ENCODE data around the gene TPBGL.

TPBGL gene

GRCh38 chr11:75246006-75246670 lies 5.6 kb downstream of the TPBGL start:
- no peak for DNase-seq (ENCODE audit: low spot score)

GRCh38 chr11:75246671-75247350 lies 6.2 kb downstream of the TPBGL start:
- DNase-seq (ENCODE audit: low spot score): no peak

GRCh38 chr11:75248924-75249256 lies 8.3 kb downstream of the TPBGL start:
- no peak for DNase-seq (ENCODE audit: low spot score)

GRCh38 chr11:75249704-75250103 lies 9.1 kb downstream of the TPBGL start:
- DNase-seq (ENCODE audit: low spot score): no peak

- no peak for DNase-seq (ENCODE audit: low spot score)
Measured at GRCh38 chr11:75254326-75254725, 13.8 kb downstream of the TPBGL start.

- DNase-seq (ENCODE audit: low spot score): no peak
Measured at GRCh38 chr11:75260396-75261170, 20.0 kb downstream of the TPBGL start.

- DNase-seq (ENCODE audit: low spot score): no peak
Measured at GRCh38 chr11:75261902-75262361, 21.4 kb downstream of the TPBGL start.

- DNase-seq (ENCODE audit: low spot score): no peak
Measured at GRCh38 chr11:75262436-75262835, 21.9 kb downstream of the TPBGL start.

GRCh38 chr11:75262961-75263852 lies 22.6 kb downstream of the TPBGL start:
- DNase-seq (ENCODE audit: low spot score): no peak

GRCh38 chr11:75263944-75264349 lies 23.4 kb downstream of the TPBGL start:
- no peak for DNase-seq (ENCODE audit: low spot score)

GRCh38 chr11:75264356-75264755 lies 23.8 kb downstream of the TPBGL start:
- no peak for DNase-seq (ENCODE audit: low spot score)

- no peak for DNase-seq (ENCODE audit: low spot score)
Measured at GRCh38 chr11:75264971-75265370, 24.4 kb downstream of the TPBGL start.

- no peak for DNase-seq (ENCODE audit: low spot score)
Measured at GRCh38 chr11:75265851-75266531, 25.4 kb downstream of the TPBGL start.

GRCh38 chr11:75267171-75267970 lies 26.8 kb downstream of the TPBGL start:
- no peak for DNase-seq (ENCODE audit: low spot score)

GRCh38 chr11:75268626-75269366 lies 28.2 kb downstream of the TPBGL start:
- no peak for DNase-seq (ENCODE audit: low spot score)

GRCh38 chr11:75269367-75269660 lies 28.7 kb downstream of the TPBGL start:
- no peak for DNase-seq (ENCODE audit: low spot score)

GRCh38 chr11:75269896-75270295 lies 29.3 kb downstream of the TPBGL start:
- no peak for DNase-seq (ENCODE audit: low spot score)

GRCh38 chr11:75270896-75271418 lies 30.4 kb downstream of the TPBGL start:
- no peak for DNase-seq (ENCODE audit: low spot score)

GRCh38 chr11:75271730-75272129 lies 31.2 kb downstream of the TPBGL start:
- DNase-seq (ENCODE audit: low spot score): no peak

GRCh38 chr11:75272391-75272790 lies 31.8 kb downstream of the TPBGL start:
- no peak for DNase-seq (ENCODE audit: low spot score)

Measured in kidney capillary endothelial cell (primary cell).